T-helper 2 cell treated with Interferon-gamma antibody and Interleukin-4, amounts not matched to agents 5 μg/mL and 100 μg/mL, for 36 hours (primary cell): ENCODE measurements around the gene PLEKHG3.

Experiments
- DNase-seq: peaks from one replicate; pipeline ENCODE4 v3.0.0; 2021; ENCODE audit warnings: low spot score
- H3K27ac Mint-ChIP-seq: one replicate; pipeline ENCODE4 v1.8.0; 2021; ENCODE audit warnings: mild to moderate bottlenecking, mixed read lengths
- H3K27me3 Mint-ChIP-seq: one replicate; pipeline ENCODE4 v1.8.0; 2021; ENCODE audit warnings: low read depth, mixed read lengths
- H3K36me3 Mint-ChIP-seq: one replicate; pipeline ENCODE4 v1.8.0; 2021; ENCODE audit warnings: low read depth, mixed read lengths
- H3K4me1 Mint-ChIP-seq: one replicate; pipeline ENCODE4 v1.8.0; 2021; ENCODE audit warnings: low read depth, mixed read lengths
- H3K4me3 Mint-ChIP-seq: one replicate; pipeline ENCODE4 v1.8.0; 2022; ENCODE audit warnings: mild to moderate bottlenecking, moderate library complexity, mixed read lengths
- H3K9me3 Mint-ChIP-seq: one replicate; pipeline ENCODE4 v1.8.0; 2021; ENCODE audit warnings: mixed read lengths

PLEKHG3 gene

DNA sequence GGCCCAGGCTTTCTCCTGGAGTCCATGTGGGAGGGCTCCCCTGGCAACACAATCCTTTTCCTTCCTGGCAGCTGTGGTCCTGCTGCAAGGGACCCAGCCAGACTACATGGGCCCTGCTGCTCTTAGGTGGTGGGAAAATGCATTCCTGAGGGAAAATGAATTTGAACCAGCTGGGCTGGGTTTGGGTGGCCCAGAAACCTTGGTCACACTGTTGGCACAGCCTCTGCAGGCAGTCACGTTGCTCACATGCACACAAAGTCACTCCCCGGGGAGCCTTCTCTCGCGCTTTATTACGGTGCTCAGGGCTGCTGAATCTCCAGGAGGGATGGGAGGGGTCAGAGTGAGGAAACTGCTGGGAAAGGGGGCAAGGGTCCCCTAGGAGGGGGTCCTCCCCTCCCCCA is 17.2 kb downstream of the PLEKHG3 start:
- H3K27me3 Mint-ChIP-seq: peaks cover 6% of the 10 kb centered on the region
- no peak for DNase-seq
- no peaks in the 10 kb centered on the region for H3K9me3 Mint-ChIP-seq
- H3K4me3 Mint-ChIP-seq: no peak overlapping the region
- peaks cover 61% of the 10 kb centered on the region for H3K4me1 Mint-ChIP-seq
- H3K36me3 Mint-ChIP-seq: peaks cover 19% of the 10 kb centered on the region
- no peak overlapping the region for H3K27ac Mint-ChIP-seq

DNA sequence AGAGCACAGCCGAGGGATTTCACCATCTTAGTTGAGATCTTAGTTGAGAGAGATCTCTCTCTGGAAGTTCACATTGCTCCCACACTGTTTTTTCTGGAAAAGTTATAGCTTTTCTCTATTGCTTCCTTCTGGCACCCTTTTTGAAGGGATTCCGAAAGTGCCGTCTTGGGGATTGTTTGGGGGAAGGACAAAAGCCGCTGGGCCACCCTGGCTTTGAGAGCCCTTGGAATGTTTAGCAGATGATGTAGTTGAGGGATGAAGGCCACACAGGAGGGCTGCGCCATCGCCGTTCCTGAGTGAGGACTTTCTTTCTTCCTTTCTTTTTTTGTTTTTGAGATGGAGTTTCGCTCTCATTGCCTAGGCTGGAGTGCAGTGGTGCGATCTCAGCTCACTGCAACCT is 17.7 kb downstream of the PLEKHG3 start:
- DNase-seq: no peak
- Mint-ChIP-seq H3K4me3 (peak overlapping the region; percentile 35), H3K4me1 (peaks cover 56% of the 10 kb centered on the region), H3K27me3 (peaks cover 6% of the 10 kb centered on the region), H3K9me3 (no peaks in the 10 kb centered on the region), H3K36me3 (peaks cover 19% of the 10 kb centered on the region), H3K27ac (peak overlapping the region; percentile 43)

DNA sequence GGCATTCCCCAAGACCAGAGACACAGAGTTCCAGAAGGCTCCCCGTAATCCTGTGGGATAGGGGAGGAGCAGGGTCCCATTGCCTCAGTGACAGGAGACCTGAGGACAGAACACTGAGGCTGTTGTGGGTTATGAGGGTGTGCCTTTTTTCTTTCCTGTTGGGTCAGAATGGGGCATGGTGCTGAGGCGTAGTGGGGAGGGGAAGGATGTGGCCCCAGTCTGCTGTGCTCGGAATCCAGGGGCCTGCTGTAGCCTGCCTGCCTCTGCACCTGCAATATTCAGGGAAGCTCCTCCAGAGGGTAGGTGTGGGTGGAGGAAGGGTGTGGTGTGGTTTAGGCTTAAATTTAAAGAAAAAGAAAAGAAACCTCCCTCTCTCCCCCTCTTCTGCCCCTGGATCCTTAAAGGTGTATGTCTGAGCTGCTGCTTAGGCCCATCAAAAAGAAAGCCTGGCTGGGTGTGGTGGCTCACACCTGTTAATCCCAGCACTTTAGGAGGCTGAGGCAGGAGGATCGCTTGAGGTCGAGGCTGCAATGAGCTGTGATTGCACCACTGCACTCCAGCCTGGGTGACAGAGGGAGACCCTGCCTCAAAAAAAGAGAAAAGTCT is 18.7 kb downstream of the PLEKHG3 start:
- H3K4me3 Mint-ChIP-seq: peak overlapping the region; percentile 76
- peaks cover 50% of the 10 kb centered on the region for H3K4me1 Mint-ChIP-seq
- H3K9me3 Mint-ChIP-seq: no peaks in the 10 kb centered on the region
- peaks cover 6% of the 10 kb centered on the region for H3K27me3 Mint-ChIP-seq
- H3K36me3 Mint-ChIP-seq: peaks cover 19% of the 10 kb centered on the region
- peak overlapping the region; percentile 80 for H3K27ac Mint-ChIP-seq
- DNase-seq: no peak

DNA sequence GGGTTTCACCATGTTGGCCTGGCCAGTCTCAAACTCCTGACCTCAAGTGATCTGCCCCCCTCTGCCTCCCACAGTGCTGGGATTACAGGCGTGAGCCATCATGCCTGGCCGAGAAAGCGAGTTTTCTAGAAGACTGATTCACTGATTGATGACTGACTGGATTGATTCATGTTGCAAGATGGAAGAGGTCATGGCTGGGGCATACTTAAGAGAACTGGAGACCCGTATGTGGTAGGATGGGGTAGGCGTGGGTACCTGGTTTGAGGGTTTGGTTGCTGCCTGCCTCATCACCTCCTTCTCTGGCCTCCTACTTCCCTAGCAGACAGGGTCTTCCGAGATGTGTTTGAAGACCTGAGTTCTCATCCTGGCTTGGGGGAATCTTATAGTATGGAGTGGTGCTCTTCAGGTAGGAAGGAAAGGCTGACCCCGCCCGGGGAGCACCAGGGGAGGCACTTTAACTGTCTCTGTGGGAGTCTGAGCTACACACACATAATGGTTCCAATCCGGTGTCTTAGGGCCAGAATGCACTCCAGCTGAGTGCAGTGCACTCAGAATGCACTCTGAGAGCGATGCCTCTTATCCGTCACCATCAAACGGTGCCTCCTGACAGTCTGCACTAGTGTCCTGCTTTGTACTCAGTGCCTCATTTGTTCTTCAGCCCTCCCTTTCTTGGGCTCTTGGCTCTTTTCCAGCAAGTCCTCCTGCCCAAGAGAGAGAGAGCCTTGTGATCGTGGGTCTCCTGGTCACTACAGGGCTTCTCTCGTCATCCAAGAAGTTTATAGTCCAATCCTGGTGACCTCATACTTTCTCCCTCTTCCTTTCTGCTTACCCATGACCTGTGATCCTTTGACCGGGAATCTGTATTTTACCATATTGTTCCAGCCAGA is 19.7 kb downstream of the PLEKHG3 start:
- peaks cover 6% of the 10 kb centered on the region for H3K27me3 Mint-ChIP-seq
- DNase-seq: no peak
- peaks cover 48% of the 10 kb centered on the region for H3K4me1 Mint-ChIP-seq
- H3K9me3 Mint-ChIP-seq: no peaks in the 10 kb centered on the region
- peak overlapping the region; percentile 80 for H3K27ac Mint-ChIP-seq
- H3K36me3 Mint-ChIP-seq: peaks cover 19% of the 10 kb centered on the region
- H3K4me3 Mint-ChIP-seq: peak overlapping the region; percentile 65

DNA sequence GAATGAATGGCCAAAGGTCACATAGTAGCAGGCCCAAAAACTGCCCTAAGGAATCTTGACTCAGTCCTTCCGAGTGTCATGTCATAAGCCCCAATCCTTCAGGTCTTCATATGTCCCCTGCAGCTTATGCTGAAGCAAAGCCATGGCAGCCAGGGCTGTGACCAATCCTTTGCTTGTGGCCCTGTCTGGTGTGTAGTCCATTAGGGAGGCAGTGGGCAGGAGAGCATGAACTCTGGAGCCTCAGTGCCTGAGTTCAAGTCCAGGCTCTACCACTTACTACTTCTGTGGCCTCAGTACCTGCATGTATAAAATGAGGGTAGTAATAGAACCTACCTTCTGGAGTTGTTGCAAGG is 20.3 kb downstream of the PLEKHG3 start:
- Mint-ChIP-seq H3K4me1 (peaks cover 50% of the 10 kb centered on the region), H3K4me3 (peak overlapping the region; percentile 65), H3K9me3 (no peaks in the 10 kb centered on the region), H3K27ac (no peak overlapping the region), H3K27me3 (peaks cover 6% of the 10 kb centered on the region), H3K36me3 (peaks cover 19% of the 10 kb centered on the region)
- DNase-seq: no peak

DNA sequence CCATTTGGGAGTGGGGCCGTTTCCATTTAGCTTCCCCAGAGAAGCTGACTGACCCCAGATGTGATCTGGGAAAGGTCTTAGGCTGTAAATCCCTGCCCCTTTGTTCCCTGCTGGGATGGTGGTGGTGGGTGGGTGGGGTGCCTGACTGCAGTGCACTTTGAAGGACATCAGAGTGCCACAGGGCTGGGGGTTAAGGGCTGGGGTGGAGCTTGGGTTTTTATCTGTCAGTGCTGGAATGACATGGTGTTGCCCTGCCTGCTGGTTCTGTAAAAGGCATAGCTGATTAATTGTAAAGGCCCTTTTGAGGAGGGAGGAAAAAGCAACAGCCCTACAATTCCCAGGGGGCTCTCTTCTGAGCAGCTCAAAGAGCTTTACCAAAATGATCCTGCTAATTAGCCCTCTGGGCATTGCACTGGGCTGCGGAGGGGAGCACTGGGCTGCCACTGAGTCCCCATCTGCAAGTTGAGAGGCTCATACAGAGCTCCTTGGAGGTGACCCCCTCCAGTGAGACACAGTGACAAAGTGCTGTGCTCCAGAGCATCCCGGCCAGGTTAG is 21.1 kb downstream of the PLEKHG3 start:
- peaks cover 48% of the 10 kb centered on the region for H3K4me1 Mint-ChIP-seq
- DNase-seq: no peak
- H3K27ac Mint-ChIP-seq: no peak overlapping the region
- H3K36me3 Mint-ChIP-seq: peaks cover 13% of the 10 kb centered on the region
- peaks cover 6% of the 10 kb centered on the region for H3K27me3 Mint-ChIP-seq
- H3K4me3 Mint-ChIP-seq: no peak overlapping the region
- H3K9me3 Mint-ChIP-seq: no peaks in the 10 kb centered on the region

DNA sequence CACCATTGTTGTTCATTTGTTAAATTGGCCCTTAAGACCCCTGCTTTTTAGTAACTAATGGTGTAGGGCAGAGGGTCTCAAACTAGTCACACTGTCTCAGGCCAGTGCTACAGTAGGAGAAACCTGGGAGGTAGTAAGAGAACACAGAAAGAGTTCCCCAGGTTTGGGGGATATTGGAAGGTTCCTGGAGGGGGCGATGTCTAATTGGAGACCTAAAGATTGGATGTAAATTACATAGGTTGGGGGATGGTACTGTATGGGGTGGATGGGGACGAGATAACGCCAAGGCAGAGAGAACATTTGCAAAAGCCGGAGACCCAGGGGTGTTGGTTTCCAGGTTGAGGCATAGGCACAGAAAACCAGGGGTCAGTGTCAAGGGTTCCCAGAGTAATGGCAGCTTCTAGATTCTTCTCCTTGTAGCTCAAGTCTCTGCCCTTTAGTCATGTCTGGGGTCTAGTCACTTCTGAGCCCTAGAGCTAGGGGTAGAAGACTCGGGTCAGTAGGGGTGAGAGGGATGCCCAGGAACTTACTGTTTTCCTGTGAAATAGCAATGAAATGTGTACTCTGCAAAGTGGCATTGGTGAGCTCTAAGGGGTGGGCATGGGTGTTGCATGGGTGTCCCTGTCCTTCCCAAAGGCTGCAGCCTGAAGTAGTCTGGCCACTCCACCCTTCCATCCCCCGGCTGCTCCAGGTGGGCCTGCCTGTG is 21.8 kb downstream of the PLEKHG3 start:
- Mint-ChIP-seq H3K4me1 (peaks cover 44% of the 10 kb centered on the region), H3K27me3 (peaks cover 6% of the 10 kb centered on the region), H3K9me3 (no peaks in the 10 kb centered on the region), H3K27ac (no peak overlapping the region), H3K36me3 (peaks cover 9% of the 10 kb centered on the region), H3K4me3 (no peak overlapping the region)
- DNase-seq: no peak

DNA sequence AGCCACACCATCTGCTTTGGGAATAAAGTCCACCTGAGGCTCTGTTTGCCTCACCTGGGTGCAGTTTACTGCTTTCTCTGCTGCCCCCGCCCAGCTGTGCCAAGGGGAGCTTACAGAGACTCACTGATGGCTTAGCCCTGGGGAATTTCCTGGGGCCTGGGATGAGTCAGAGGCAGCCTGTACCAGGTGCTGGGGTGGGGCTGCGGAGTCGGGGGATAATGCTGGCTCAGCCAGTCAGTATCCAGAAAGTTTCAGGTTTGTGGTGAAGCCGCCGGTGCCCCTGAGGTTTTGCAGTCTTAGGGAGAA is 22.3 kb downstream of the PLEKHG3 start:
- H3K27me3 Mint-ChIP-seq: peaks cover 6% of the 10 kb centered on the region
- DNase-seq: no peak
- H3K36me3 Mint-ChIP-seq: peaks cover 11% of the 10 kb centered on the region
- no peak overlapping the region for H3K27ac Mint-ChIP-seq
- H3K4me1 Mint-ChIP-seq: peaks cover 41% of the 10 kb centered on the region
- H3K4me3 Mint-ChIP-seq: no peak overlapping the region
- no peaks in the 10 kb centered on the region for H3K9me3 Mint-ChIP-seq

DNA sequence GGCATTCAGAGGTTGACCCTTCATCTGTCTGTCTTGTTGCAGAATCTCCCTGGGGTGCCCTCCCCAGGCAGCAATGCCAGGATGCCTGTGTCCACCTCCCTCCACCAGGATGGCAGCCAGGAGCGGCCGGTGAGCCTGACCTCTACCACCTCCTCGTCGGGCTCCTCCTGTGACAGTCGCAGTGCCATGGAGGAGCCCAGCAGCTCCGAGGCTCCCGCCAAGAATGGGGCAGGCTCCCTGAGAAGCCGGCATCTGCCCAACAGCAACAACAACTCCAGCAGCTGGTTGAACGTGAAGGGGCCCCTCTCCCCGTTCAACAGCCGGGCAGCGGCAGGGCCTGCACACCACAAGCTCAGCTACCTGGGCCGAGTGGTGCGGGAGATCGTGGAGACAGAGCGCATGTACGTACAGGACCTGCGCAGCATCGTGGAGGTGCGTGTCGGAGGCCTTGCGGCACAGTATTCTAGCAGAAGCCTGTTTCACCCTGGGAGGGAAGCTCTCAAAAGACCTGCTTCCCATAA is 23.4 kb downstream of the PLEKHG3 start:
- peaks cover 12% of the 10 kb centered on the region for H3K36me3 Mint-ChIP-seq
- peaks cover 6% of the 10 kb centered on the region for H3K27me3 Mint-ChIP-seq
- H3K4me1 Mint-ChIP-seq: peaks cover 34% of the 10 kb centered on the region
- H3K27ac Mint-ChIP-seq: no peak overlapping the region
- H3K4me3 Mint-ChIP-seq: no peak overlapping the region
- no peak for DNase-seq
- H3K9me3 Mint-ChIP-seq: no peaks in the 10 kb centered on the region

DNA sequence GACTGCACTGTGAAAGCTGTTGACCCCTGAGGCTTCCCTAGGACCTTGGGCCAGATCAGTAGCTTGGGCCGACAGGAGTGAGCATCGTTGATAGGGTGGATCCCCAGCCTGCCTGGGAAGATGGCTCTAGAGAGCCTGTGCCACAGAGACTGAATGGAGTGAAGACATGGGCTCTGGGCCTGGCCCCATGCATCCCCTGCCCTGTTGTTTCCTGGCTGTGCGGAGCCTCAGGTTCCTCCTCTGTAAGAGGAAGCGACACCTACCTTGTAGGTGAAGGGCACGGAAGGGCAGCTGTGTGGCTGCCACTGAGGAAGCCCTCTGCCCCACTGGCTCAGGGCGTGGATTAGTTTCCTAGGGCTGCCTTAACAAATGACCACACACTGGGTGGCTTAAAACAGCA is 23.9 kb downstream of the PLEKHG3 start:
- DNase-seq: no peak
- H3K4me1 Mint-ChIP-seq: peaks cover 29% of the 10 kb centered on the region
- H3K4me3 Mint-ChIP-seq: no peak overlapping the region
- H3K27me3 Mint-ChIP-seq: peaks cover 6% of the 10 kb centered on the region
- no peaks in the 10 kb centered on the region for H3K9me3 Mint-ChIP-seq
- H3K36me3 Mint-ChIP-seq: peaks cover 12% of the 10 kb centered on the region
- no peak overlapping the region for H3K27ac Mint-ChIP-seq

DNA sequence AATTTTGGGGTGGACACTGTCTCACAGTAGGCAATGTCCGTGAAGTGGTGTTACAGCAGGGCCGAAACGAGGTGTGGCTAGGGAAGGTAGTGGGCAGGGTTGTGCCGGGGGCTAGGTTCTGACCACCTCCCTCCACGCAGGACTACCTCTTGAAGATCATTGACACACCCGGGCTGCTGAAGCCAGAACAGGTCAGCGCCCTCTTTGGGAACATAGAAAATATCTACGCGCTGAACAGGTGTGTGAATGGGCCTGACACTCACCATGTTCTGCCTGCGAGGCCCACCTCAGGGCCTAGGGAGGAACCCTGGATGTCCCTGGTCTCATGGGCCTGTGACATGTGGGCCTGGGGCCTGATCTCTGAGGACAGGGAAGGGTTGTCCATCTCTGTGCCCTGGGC is 24.6 kb downstream of the PLEKHG3 start:
- Mint-ChIP-seq H3K36me3 (peaks cover 12% of the 10 kb centered on the region), H3K27me3 (peaks cover 6% of the 10 kb centered on the region), H3K9me3 (no peaks in the 10 kb centered on the region), H3K27ac (no peak overlapping the region), H3K4me1 (peaks cover 25% of the 10 kb centered on the region), H3K4me3 (no peak overlapping the region)
- DNase-seq: no peak

DNA sequence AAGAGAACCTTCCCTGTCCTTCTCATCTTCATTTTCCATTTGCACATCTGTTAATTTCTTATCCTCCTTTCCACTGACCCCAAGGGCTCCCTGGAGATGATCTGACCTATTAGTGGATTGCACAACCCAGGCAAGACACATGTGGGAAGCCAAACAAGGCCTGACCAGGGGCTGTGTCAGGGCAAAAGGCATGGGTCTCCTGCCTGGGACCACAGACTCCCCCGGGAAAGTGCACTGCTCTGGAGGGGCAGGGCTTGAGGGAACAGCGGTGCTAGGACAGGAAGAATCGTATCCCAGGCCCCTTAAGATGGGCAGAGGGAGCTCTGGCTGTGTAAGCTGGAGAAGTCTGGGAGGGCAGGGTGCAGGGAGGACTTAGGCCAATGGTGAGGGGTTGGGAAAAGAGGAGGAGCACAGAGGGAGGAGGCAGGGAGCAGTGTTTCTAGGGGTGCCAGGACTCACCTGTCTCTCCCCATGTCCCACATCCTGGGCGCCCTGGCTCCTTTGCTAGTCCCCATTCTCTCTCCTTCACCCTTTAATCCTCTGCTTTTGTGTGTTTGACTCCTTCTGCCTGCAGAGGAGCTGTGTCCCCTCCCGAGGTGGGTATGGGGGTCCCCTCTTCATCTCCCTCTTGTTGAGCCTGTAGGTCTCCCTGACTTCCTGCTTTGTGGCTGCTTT is 25.3 kb downstream of the PLEKHG3 start:
- H3K36me3 Mint-ChIP-seq: peaks cover 12% of the 10 kb centered on the region

DNA sequence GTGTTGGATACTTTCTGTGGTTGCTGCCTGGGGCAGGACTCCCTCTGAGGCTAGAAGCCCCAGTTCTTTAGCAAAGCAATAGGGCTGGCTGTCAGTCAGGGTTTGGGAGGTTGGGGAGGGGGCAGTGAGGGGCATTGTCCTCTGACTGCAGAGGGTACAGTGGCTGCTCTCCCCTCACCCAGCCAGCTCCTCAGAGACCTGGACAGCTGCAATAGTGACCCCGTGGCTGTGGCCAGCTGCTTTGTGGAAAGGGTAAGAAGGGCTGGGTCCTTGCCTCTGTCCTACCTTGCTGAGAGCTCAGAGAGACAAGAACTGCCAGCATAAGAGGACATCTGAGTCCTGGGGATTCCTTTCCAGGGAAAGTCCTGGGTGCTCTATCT is 25.8 kb downstream of the PLEKHG3 start:
- Mint-ChIP-seq H3K27ac (peak overlapping the region; percentile 16), H3K9me3 (no peaks in the 10 kb centered on the region), H3K4me3 (no peak overlapping the region), H3K4me1 (peaks cover 23% of the 10 kb centered on the region), H3K27me3 (peaks cover 4% of the 10 kb centered on the region), H3K36me3 (peaks cover 12% of the 10 kb centered on the region)
- no peak for DNase-seq

More for the DNA sequence above, 25.3 kb downstream of the PLEKHG3 start:
- Mint-ChIP-seq H3K9me3 (no peaks in the 10 kb centered on the region), H3K27ac (peak overlapping the region; percentile 29), H3K4me1 (peaks cover 23% of the 10 kb centered on the region), H3K27me3 (peaks cover 6% of the 10 kb centered on the region), H3K4me3 (no peak overlapping the region)
- DNase-seq: no peak
